ENCODE measurements around the gene PDE5A. TPM values are rescaled to one million over a fixed set of nuclear protein-coding genes. Genes with fewer than 3 reads are reported as not detected.

The PDE5A gene
- polyA plus RNA-seq, 1 donor from 2014 or later: 12.9 TPM

DNA sequence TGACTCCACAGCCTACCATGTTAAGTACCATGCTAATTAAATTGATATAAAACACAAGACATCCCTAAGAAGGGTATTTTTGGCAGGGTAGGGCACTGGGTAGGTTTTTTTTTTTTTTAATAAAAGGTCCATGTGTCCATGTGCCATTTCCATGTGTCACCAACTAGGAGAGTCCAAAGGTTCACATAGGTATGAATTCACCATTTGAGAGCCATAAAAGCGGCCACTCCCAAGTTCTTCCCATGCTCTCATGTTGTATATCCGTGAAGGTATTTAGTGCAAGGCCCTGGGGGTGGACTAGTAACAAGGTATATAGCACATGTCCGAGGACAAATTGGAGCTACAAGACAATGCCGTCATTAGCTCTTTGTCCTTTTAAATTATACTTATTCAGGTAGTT is 107.3 kb downstream of the PDE5A start:
- Histone ChIP-seq H3K36me3 (ENCODE audit: insufficient read depth, low read length) (peaks cover 6% of the 10 kb centered on the region), H3K9me2 (ENCODE audit: insufficient read depth, low read length) (no peaks in the 10 kb centered on the region), H3K4me3 (ENCODE audit: low read length) (no peak overlapping the region), H3K9ac (ENCODE audit: low read length) (no peak overlapping the region), H4K20me1 (ENCODE audit: insufficient read depth) (no peaks in the 10 kb centered on the region), H3F3A (ENCODE audit: insufficient read depth, low read length, poor library complexity, severe bottlenecking) (no peaks in the 10 kb centered on the region), H3K4me2 (ENCODE audit: low read length) (no peak overlapping the region), H2AFZ (ENCODE audit: low read depth, low read length) (no peak overlapping the region), H3K79me2 (replicated peaks; ENCODE audit: insufficient read depth, low read length) (no peaks in the 10 kb centered on the region), H3K27me3 (ENCODE audit: insufficient read depth, low read depth, low read length) (no peaks in the 10 kb centered on the region), H3K27ac (ENCODE audit: low read length) (no peak overlapping the region), H3K9me3 (ENCODE audit: low read length) (no peaks in the 10 kb centered on the region)
- TF ChIP-seq RAD21 (conservative IDR thresholded peaks at IDR 0.05) (no peak), MXI1 (conservative IDR thresholded peaks at IDR 0.05; ENCODE audit: poor library complexity, severe bottlenecking) (no peak), TAF1 (IDR thresholded peaks at IDR 0.05; ENCODE audit: low read depth) (no peak), POLR2AphosphoS5 (IDR thresholded peaks at IDR 0.05) (no peak), EP300 (conservative IDR thresholded peaks at IDR 0.05; ENCODE audit: poor library complexity, severe bottlenecking) (no peak), EZH2 (IDR thresholded peaks at IDR 0.05; ENCODE audit: borderline replicate concordance, insufficient read depth, low read length, poor library complexity, severe bottlenecking) (no peak), SMC3 (conservative IDR thresholded peaks at IDR 0.05; ENCODE audit: poor library complexity) (no peak)
- TF ChIP-seq, protein P1, sequence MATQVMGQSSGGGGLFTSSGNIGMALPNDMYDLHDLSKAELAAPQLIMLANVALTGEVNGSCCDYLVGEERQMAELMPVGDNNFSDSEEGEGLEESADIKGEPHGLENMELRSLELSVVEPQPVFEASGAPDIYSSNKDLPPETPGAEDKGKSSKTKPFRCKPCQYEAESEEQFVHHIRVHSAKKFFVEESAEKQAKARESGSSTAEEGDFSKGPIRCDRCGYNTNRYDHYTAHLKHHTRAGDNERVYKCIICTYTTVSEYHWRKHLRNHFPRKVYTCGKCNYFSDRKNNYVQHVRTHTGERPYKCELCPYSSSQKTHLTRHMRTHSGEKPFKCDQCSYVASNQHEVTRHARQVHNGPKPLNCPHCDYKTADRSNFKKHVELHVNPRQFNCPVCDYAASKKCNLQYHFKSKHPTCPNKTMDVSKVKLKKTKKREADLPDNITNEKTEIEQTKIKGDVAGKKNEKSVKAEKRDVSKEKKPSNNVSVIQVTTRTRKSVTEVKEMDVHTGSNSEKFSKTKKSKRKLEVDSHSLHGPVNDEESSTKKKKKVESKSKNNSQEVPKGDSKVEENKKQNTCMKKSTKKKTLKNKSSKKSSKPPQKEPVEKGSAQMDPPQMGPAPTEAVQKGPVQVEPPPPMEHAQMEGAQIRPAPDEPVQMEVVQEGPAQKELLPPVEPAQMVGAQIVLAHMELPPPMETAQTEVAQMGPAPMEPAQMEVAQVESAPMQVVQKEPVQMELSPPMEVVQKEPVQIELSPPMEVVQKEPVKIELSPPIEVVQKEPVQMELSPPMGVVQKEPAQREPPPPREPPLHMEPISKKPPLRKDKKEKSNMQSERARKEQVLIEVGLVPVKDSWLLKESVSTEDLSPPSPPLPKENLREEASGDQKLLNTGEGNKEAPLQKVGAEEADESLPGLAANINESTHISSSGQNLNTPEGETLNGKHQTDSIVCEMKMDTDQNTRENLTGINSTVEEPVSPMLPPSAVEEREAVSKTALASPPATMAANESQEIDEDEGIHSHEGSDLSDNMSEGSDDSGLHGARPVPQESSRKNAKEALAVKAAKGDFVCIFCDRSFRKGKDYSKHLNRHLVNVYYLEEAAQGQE (IDR thresholded peaks at IDR 0.05; ENCODE audit: borderline replicate concordance): no peak
- TF ChIP-seq, protein P2, sequence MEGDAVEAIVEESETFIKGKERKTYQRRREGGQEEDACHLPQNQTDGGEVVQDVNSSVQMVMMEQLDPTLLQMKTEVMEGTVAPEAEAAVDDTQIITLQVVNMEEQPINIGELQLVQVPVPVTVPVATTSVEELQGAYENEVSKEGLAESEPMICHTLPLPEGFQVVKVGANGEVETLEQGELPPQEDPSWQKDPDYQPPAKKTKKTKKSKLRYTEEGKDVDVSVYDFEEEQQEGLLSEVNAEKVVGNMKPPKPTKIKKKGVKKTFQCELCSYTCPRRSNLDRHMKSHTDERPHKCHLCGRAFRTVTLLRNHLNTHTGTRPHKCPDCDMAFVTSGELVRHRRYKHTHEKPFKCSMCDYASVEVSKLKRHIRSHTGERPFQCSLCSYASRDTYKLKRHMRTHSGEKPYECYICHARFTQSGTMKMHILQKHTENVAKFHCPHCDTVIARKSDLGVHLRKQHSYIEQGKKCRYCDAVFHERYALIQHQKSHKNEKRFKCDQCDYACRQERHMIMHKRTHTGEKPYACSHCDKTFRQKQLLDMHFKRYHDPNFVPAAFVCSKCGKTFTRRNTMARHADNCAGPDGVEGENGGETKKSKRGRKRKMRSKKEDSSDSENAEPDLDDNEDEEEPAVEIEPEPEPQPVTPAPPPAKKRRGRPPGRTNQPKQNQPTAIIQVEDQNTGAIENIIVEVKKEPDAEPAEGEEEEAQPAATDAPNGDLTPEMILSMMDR (IDR thresholded peaks at IDR 0.05; ENCODE audit: poor library complexity, severe bottlenecking): no peak

DNA sequence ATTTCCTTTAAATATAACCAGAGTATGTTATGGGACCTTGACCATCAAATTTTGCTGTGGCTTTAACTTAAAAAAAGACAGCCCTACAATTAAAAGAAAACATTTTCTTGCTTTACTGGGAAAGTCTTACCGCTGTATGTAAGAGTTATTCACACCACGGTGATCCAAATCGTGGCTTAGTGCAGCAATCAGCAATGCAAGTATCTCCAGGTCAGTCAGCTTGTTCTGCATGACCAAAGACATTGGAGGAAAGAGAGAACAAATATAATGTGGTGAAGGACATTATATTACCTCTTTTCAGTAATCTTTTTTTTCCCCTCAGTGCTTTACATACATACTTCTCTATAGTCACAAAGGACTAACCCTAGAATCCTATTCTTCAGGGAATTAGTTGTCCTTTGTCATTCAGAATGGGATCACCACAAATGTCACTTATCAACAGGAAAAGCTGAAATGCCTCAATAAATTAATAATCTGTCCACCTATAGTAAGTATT is 109.6 kb downstream of the PDE5A start:
- Histone ChIP-seq H3K9ac (ENCODE audit: low read length) (no peak overlapping the region), H3F3A (ENCODE audit: insufficient read depth, low read length, poor library complexity, severe bottlenecking) (no peaks in the 10 kb centered on the region), H3K9me3 (ENCODE audit: low read length) (no peaks in the 10 kb centered on the region), H3K9me2 (ENCODE audit: insufficient read depth, low read length) (no peaks in the 10 kb centered on the region), H3K27ac (ENCODE audit: low read length) (no peak overlapping the region), H3K27me3 (ENCODE audit: insufficient read depth, low read depth, low read length) (no peaks in the 10 kb centered on the region), H3K4me3 (ENCODE audit: low read length) (no peak overlapping the region), H3K4me2 (ENCODE audit: low read length) (no peak overlapping the region), H2AFZ (ENCODE audit: low read depth, low read length) (no peak overlapping the region), H3K36me3 (ENCODE audit: insufficient read depth, low read length) (peaks cover 9% of the 10 kb centered on the region), H3K79me2 (replicated peaks; ENCODE audit: insufficient read depth, low read length) (no peaks in the 10 kb centered on the region), H4K20me1 (ENCODE audit: insufficient read depth) (no peaks in the 10 kb centered on the region)
- no peak for TF ChIP-seq SMC3 (conservative IDR thresholded peaks at IDR 0.05; ENCODE audit: poor library complexity)
